HepG2 (cell line): ENCODE measurements around the gene NUP85. TPM values are rescaled to one million over a fixed set of nuclear protein-coding genes. Genes with fewer than 3 reads are reported as not detected.
A peak's percentile ranks its signal among the peaks of the same experiment; 100 is the strongest.

Experiments
- ATAC-seq: fragments of 200-7000 bp; cut with Tn5 transposase; 3 replicates; pipeline ENCODE4 v1.9.1; 2020; ENCODE audit warnings: mild to moderate bottlenecking, moderate library complexity
- BruUV-seq: library from RNA; stranded (reverse); fragments of 400-500 nt; replicated peaks from 2 replicates; lab custom pipeline; 2021; lab: Mats Ljungman, UMichigan
- CTCF ChIA-PET: fragments of 300-600 bp; formaldehyde crosslinking; extraction: SDS; loops from one replicate; lab custom pipeline; 2021; ENCODE audit warnings: low total read pairs, inconsistent platforms, low intra/inter-chr PET ratio; lab: Yijun Ruan, JAX
- POLR2A ChIA-PET: fragments of 350-600 bp; sonication (Branson Sonifier 250); formaldehyde crosslinking; loops from one replicate; lab custom pipeline; 2020; ENCODE audit warnings: antibody characterized with exemption, inconsistent platforms; lab: Yijun Ruan, JAX
- DNase-seq: peaks from one replicate; pipeline ENCODE4 v3.0.0-alpha.2; 2015; ENCODE audit warnings: low spot score
- FAIRE-seq: peaks from 3 replicates; lab custom pipeline; 2011; peaks lifted over from hg19 to GRCh38; lab: Jason Lieb, UNC
- H2AFZ ChIP-seq: one replicate; pipeline ENCODE4 v1.6.1; 2011; ENCODE audit warnings: low read length, inconsistent platforms
- H3K27ac ChIP-seq: fragments of 300-600 bp; 3 replicates; pipeline ENCODE4 v1.8.0; 2011; ENCODE audit warnings: mixed run types, mild to moderate bottlenecking, mixed read lengths, low read length, inconsistent platforms; ENCODE audit not compliant: insufficient read depth; ENCODE audit errors: extremely low read length
- H3K27me3 ChIP-seq, 2 experiments: fragments of 200-600 bp in 1 of 2; 2 replicates in 1 of 2; 3 replicates in 1 of 2; pipeline versions ENCODE4 v1.6.0 to v1.8.0; 2011; ENCODE audit warnings: low read length in 2 of 2, mild to moderate bottlenecking in 2 of 2, moderate library complexity in 2 of 2, inconsistent platforms in 1 of 2; ENCODE audit not compliant: insufficient read depth in 2 of 2, control insufficient read depth in 1 of 2
- H3K36me3 ChIP-seq, 2 experiments: fragments of 200-600 bp in 1 of 2; replicated peaks in 1 of 2; 2 replicates in 1 of 2; 3 replicates in 1 of 2; pipeline versions ENCODE4 v1.5.1 to v1.8.0; 2011; ENCODE audit warnings: low read length in 2 of 2, inconsistent platforms in 1 of 2; ENCODE audit not compliant: insufficient read depth in 2 of 2, control insufficient read depth in 1 of 2
- H3K4me1 ChIP-seq: 2 replicates; pipeline ENCODE4 v1.5.1; 2012; ENCODE audit warnings: low read length, inconsistent platforms; ENCODE audit not compliant: insufficient read depth
- H3K4me2 ChIP-seq: 2 replicates; pipeline ENCODE4 v1.6.0; 2011; ENCODE audit warnings: low read depth, low read length, inconsistent platforms
- H3K4me3 ChIP-seq, 3 experiments: fragments of 200-600 bp in 1 of 3; sonication (generic), shearing (Covaris generic) in 1 of 3; replicated peaks in 1 of 3; 2 replicates each; pipeline ENCODE4 v1.5.1; 2011 to 2016; ENCODE audit warnings: low read length in 3 of 3, inconsistent platforms in 2 of 3, low read depth in 2 of 3, mild to moderate bottlenecking in 2 of 3, control low read depth in 1 of 3, mixed read lengths in 1 of 3; ENCODE audit not compliant: insufficient read depth in 1 of 3
- H3K79me2 ChIP-seq: one replicate; pipeline ENCODE4 v1.6.1; 2011; ENCODE audit warnings: low read length, inconsistent platforms; ENCODE audit not compliant: insufficient read depth
- H3K9ac ChIP-seq: 2 replicates; pipeline ENCODE4 v1.6.0; 2011; ENCODE audit warnings: mild to moderate bottlenecking, low read depth, low read length, inconsistent platforms; ENCODE audit not compliant: insufficient read depth
- H3K9me3 ChIP-seq: 2 replicates; pipeline ENCODE4 v1.5.1; 2012; ENCODE audit warnings: mild to moderate bottlenecking, low read length
- H4K20me1 ChIP-seq: 2 replicates; pipeline ENCODE4 v1.6.0; 2011; ENCODE audit warnings: inconsistent platforms, mild to moderate bottlenecking, low read length, moderate library complexity; ENCODE audit not compliant: insufficient read depth
- BORCS8-MEF2B ChIP-seq: sonication (generic); formaldehyde crosslinking; IDR thresholded peaks from 2 replicates; pipeline ENCODE4 v1.8.0; 2022; ENCODE audit warnings: mild to moderate bottlenecking, missing genetic modification reagents
- FOXM1 ChIP-seq: sonication (generic); formaldehyde crosslinking; IDR thresholded peaks from 2 replicates; pipeline ENCODE4 v1.5.0; 2020; ENCODE audit warnings: missing genetic modification reagents
- NR3C1 ChIP-seq: sonication (generic); formaldehyde crosslinking; IDR thresholded peaks from 2 replicates; pipeline ENCODE4 v1.4.0; 2020; ENCODE audit warnings: missing genetic modification reagents
- RBAK ChIP-seq: sonication (generic); formaldehyde crosslinking; IDR thresholded peaks from 2 replicates; pipeline ENCODE4 v1.5.1; 2020; ENCODE audit warnings: mild to moderate bottlenecking, missing genetic modification reagents
- SMAD3 ChIP-seq: sonication (generic); formaldehyde crosslinking; IDR thresholded peaks from 2 replicates; pipeline ENCODE4 v1.4.0; 2020; ENCODE audit warnings: missing genetic modification reagents
- ZC3H13 ChIP-seq: sonication (generic); formaldehyde crosslinking; IDR thresholded peaks from 2 replicates; pipeline ENCODE4 v1.8.1; 2023; ENCODE audit warnings: mild to moderate bottlenecking, missing genetic modification reagents, moderate library complexity
- ZNF367 ChIP-seq: sonication (generic); formaldehyde crosslinking; IDR thresholded peaks from 2 replicates; pipeline ENCODE4 v1.4.0; 2020; ENCODE audit warnings: missing genetic modification reagents, borderline replicate concordance
- WGBS: methylation state at CpG from one replicate; pipeline ENCODE4 v1.1.6; 2017; ENCODE audit warnings: low lambda C conversion rate; 5-methylcytosine and 5-hydroxymethylcytosine counted together
- in situ Hi-C: cut with HindIII; loops from 2 replicates; pipeline ENCODE4 v1.10.0; 2017; ENCODE audit warnings: low pct_unique_long_range_greater_than_20kb; ENCODE audit not compliant: extremely low pct_ligation_motif_present
- intact Hi-C: fragments of 100-400 bp; cut with micrococcal nuclease; formaldehyde crosslinking; loops from one replicate; pipeline ENCODE4 v1.10.0; 2022; ENCODE audit not compliant: unreplicated experiment
- polyA plus RNA-seq, 8 experiments: library from polyadenylated mRNA; depleted of rRNA in 3 of 8; stranded (reverse) in 7 of 8; unstranded in 1 of 8; fragments of >200 nt; fragmentation: Illumina TruSeq in 4 of 8; extraction: Trizol in 4 of 8; gene quantifications; 2 replicates each; pipeline versions ENCODE4 v1.2.1 to v1.2.3, GENCODE V29; 2011 to 2016; ENCODE audit warnings: low read depth in 4 of 8, missing spikeins in 1 of 8, mixed read lengths in 1 of 8; ENCODE audit not compliant: insufficient read depth in 1 of 8
- total RNA-seq, 5 experiments: library from RNA; depleted of rRNA; stranded (reverse); fragments of >200 nt; fragmentation: Illumina TruSeq; extraction: Trizol; gene quantifications; 2 replicates each; pipeline ENCODE4 v1.2.3, GENCODE V29; 2016; ENCODE audit warnings: low read depth in 1 of 5
- TF ChIP-seq, protein P1 (sequence below), 2 experiments: IDR thresholded peaks; 2 replicates each; pipeline ENCODE4 v1.6.1; 2011 to 2012; ENCODE audit warnings: low read length in 2 of 2, borderline replicate concordance in 1 of 2, low read depth in 1 of 2, mild to moderate bottlenecking in 1 of 2, moderate library complexity in 1 of 2
- TF ChIP-seq, protein P2 (sequence below): sonication (generic); formaldehyde crosslinking; IDR thresholded peaks from 2 replicates; pipeline ENCODE4 v1.5.0; 2020; ENCODE audit warnings: missing genetic modification reagents, mild to moderate bottlenecking, borderline replicate concordance
- TF ChIP-seq, protein P3 (sequence below): sonication (generic); formaldehyde crosslinking; IDR thresholded peaks from 2 replicates; pipeline ENCODE4 v1.8.0; 2022; ENCODE audit warnings: mild to moderate bottlenecking, missing genetic modification reagents, moderate library complexity
- TF ChIP-seq, protein P4 (sequence below): sonication (generic); formaldehyde crosslinking; IDR thresholded peaks from 2 replicates; pipeline ENCODE4 v1.4.0; 2020; ENCODE audit warnings: mild to moderate bottlenecking, missing genetic modification reagents
- TF ChIP-seq, protein P5 (sequence below): sonication (generic); formaldehyde crosslinking; IDR thresholded peaks from 2 replicates; pipeline ENCODE4 v1.5.0; 2020; ENCODE audit warnings: mild to moderate bottlenecking, missing genetic modification reagents

NUP85 gene
- total and polyA plus RNA-seq, 2 of the 13 experiments (the other 11 are each of a cell fraction or from before 2014, with no cell fraction given): 89.1 to 124 TPM

DNA sequence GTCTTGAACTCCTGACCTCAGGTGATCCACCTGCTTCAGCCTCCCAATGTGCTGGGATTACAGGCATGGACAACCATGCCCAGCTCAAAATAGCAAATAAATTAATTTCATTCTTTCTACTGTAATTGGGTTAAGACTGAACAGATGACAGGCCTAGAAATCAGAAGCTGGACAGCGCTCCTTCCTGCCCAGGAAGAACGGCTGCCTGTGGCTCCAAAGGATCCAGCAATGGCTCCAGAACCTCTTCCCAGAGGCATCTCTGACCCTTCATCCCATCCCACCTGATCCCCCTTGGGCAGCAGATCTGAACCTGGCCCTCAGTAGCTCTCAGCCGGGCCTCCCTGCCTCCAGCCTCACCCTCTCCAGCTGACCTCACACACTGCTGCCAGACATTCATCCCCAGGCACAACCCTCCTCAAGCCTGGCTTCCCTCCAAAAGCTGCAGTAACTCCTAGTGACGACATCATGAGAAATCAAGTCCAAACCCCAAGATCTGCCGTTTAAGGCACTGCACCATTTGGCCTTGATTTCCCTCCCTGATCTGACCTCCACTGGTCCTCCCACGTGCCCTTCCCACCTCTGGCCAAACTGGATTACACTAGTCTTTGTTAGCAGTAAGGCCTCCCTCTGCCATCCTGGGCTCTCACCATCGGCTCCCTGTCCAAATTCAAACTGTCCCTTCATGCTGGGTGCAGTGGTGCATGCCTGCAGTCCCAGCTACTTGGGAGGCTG, 68.7 kb downstream of the NUP85 start:
- Histone ChIP-seq H3K4me2 (no peak overlapping the region), H3K79me2 (peaks cover 6% of the 10 kb centered on the region), H3K27ac (no peak overlapping the region), H3K9ac (no peak overlapping the region), H3K27me3 (no peaks in the 10 kb centered on the region), H4K20me1 (no peaks in the 10 kb centered on the region), H3K4me3 (no peak overlapping the region), H3K9me3 (no peaks in the 10 kb centered on the region), H2AFZ (no peak overlapping the region), H3K4me1 (peaks cover 22% of the 10 kb centered on the region), H3K36me3 (peaks cover 13 to 34% of the 10 kb centered on the region in 2 experiments)
- 98% methylated on average over 7 of the region's 7 CpGs for WGBS
- in situ Hi-C loops: no loop called here
- no peak for DNase-seq
- CTCF ChIA-PET: no interaction called here
- intact Hi-C loops: no loop called here
- no peak for ATAC-seq
- BruUV-seq: no TSS peak
- POLR2A ChIA-PET: interaction anchor here (0.9 to 1.6 kb wide), 3 partner anchors 12 to 15 kb away, joined by 3 to 5 read pairs (median 4); partner anchors contain the start of genes GGA3, MRPS7 and SLC25A19
- FAIRE-seq: no peak
- TF ChIP-seq RBAK (CRISPR knock-in tag) (no peak), SMAD3 (CRISPR knock-in tag) (no peak), NR3C1 (CRISPR knock-in tag) (no peak), ZNF367 (no peak), ZC3H13 (CRISPR knock-in tag) (peak; percentile 81), BORCS8-MEF2B (CRISPR knock-in tag) (0 out of 2 replicates have a peak, but pooled peaks have one; percentile 45), FOXM1 (CRISPR knock-in tag) (no peak)
- TF ChIP-seq, protein P1, sequence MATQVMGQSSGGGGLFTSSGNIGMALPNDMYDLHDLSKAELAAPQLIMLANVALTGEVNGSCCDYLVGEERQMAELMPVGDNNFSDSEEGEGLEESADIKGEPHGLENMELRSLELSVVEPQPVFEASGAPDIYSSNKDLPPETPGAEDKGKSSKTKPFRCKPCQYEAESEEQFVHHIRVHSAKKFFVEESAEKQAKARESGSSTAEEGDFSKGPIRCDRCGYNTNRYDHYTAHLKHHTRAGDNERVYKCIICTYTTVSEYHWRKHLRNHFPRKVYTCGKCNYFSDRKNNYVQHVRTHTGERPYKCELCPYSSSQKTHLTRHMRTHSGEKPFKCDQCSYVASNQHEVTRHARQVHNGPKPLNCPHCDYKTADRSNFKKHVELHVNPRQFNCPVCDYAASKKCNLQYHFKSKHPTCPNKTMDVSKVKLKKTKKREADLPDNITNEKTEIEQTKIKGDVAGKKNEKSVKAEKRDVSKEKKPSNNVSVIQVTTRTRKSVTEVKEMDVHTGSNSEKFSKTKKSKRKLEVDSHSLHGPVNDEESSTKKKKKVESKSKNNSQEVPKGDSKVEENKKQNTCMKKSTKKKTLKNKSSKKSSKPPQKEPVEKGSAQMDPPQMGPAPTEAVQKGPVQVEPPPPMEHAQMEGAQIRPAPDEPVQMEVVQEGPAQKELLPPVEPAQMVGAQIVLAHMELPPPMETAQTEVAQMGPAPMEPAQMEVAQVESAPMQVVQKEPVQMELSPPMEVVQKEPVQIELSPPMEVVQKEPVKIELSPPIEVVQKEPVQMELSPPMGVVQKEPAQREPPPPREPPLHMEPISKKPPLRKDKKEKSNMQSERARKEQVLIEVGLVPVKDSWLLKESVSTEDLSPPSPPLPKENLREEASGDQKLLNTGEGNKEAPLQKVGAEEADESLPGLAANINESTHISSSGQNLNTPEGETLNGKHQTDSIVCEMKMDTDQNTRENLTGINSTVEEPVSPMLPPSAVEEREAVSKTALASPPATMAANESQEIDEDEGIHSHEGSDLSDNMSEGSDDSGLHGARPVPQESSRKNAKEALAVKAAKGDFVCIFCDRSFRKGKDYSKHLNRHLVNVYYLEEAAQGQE (IDR thresholded peaks at IDR 0.05; ENCODE audit: borderline replicate concordance in 1 of 2, low read depth in 1 of 2, low read length in 2 of 2): peak in 1 of 2 experiments; percentile 38; a peak in 2 of 4 replicates
- TF ChIP-seq, protein P2, sequence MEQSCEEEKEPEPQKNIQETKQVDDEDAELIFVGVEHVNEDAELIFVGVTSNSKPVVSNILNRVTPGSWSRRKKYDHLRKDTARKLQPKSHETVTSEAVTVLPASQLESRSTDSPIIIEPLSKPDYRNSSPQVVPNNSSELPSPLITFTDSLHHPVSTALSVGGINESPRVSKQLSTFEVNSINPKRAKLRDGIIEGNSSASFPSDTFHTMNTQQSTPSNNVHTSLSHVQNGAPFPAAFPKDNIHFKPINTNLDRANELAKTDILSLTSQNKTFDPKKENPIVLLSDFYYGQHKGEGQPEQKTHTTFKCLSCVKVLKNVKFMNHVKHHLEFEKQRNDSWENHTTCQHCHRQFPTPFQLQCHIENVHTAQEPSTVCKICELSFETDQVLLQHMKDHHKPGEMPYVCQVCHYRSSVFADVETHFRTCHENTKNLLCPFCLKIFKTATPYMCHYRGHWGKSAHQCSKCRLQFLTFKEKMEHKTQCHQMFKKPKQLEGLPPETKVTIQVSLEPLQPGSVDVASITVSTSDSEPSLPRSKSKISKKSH (CRISPR knock-in tag): no peak
- TF ChIP-seq, protein P3, sequence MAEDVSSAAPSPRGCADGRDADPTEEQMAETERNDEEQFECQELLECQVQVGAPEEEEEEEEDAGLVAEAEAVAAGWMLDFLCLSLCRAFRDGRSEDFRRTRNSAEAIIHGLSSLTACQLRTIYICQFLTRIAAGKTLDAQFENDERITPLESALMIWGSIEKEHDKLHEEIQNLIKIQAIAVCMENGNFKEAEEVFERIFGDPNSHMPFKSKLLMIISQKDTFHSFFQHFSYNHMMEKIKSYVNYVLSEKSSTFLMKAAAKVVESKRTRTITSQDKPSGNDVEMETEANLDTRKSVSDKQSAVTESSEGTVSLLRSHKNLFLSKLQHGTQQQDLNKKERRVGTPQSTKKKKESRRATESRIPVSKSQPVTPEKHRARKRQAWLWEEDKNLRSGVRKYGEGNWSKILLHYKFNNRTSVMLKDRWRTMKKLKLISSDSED (CRISPR knock-in tag): no peak
- TF ChIP-seq, protein P4, sequence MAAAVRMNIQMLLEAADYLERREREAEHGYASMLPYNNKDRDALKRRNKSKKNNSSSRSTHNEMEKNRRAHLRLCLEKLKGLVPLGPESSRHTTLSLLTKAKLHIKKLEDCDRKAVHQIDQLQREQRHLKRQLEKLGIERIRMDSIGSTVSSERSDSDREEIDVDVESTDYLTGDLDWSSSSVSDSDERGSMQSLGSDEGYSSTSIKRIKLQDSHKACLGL: no peak
- TF ChIP-seq, protein P5, sequence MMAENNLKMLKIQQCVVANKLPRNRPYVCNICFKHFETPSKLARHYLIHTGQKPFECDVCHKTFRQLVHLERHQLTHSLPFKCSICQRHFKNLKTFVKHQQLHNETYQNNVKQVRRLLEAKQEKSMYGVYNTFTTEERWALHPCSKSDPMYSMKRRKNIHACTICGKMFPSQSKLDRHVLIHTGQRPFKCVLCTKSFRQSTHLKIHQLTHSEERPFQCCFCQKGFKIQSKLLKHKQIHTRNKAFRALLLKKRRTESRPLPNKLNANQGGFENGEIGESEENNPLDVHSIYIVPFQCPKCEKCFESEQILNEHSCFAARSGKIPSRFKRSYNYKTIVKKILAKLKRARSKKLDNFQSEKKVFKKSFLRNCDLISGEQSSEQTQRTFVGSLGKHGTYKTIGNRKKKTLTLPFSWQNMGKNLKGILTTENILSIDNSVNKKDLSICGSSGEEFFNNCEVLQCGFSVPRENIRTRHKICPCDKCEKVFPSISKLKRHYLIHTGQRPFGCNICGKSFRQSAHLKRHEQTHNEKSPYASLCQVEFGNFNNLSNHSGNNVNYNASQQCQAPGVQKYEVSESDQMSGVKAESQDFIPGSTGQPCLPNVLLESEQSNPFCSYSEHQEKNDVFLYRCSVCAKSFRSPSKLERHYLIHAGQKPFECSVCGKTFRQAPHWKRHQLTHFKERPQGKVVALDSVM (CRISPR knock-in tag): peak; percentile 10; the same call in 1 of the 2 replicates
